Stimulated activated CD8-positive, alpha-beta memory T cell treated with anti-CD3 and anti-CD28 coated beads, Interleukin-7, amount 100 ng/mL, for 4 hours (primary cell): ENCODE measurements around the gene CYP39A1.
"Not testable (repeated sequence)": the region's sequence is repeated elsewhere in the genome, so short reads cannot be mapped to it uniquely, and the experiment has no call there.

Experiments
- DNase-seq, 2 donors: peaks; one replicate each; pipeline ENCODE4 v3.0.0-alpha.2; 2020; ENCODE audit warnings: low read depth in 2 of 2

Gene CYP39A1

GRCh38 chr6:46648869-46649492 is 3.6 kb downstream of the CYP39A1 start:
- DNase-seq: no peak

GRCh38 chr6:46648108-46648507 is 4.5 kb downstream of the CYP39A1 start:
- DNase-seq: not testable (repeated sequence)

- no peak for DNase-seq
These were observed 7.4 kb downstream of the CYP39A1 start for GRCh38 chr6:46645265-46645664.

GRCh38 chr6:46642928-46643751 is 9.5 kb downstream of the CYP39A1 start:
- DNase-seq: no peak

- no peak for DNase-seq
These were observed 14.0 kb downstream of the CYP39A1 start for GRCh38 chr6:46638650-46639049.

GRCh38 chr6:46637933-46638332 is 14.7 kb downstream of the CYP39A1 start:
- no peak for DNase-seq

GRCh38 chr6:46637145-46637544 is 15.5 kb downstream of the CYP39A1 start:
- no peak for DNase-seq

GRCh38 chr6:46635462-46635861 is 17.2 kb downstream of the CYP39A1 start:
- DNase-seq: no peak

- no peak for DNase-seq
These were observed 20.6 kb downstream of the CYP39A1 start for GRCh38 chr6:46632053-46632452.

GRCh38 chr6:46629691-46630090 is 22.9 kb downstream of the CYP39A1 start:
- no peak for DNase-seq

GRCh38 chr6:46628976-46629375 is 23.6 kb downstream of the CYP39A1 start:
- no peak for DNase-seq

- no peak for DNase-seq
These were observed 24.1 kb downstream of the CYP39A1 start for GRCh38 chr6:46628498-46628897.

GRCh38 chr6:46626976-46627375 is 25.6 kb downstream of the CYP39A1 start:
- no peak for DNase-seq

- no peak for DNase-seq
These were observed 26.2 kb downstream of the CYP39A1 start for GRCh38 chr6:46626228-46626909.

GRCh38 chr6:46618726-46619125 is 33.9 kb downstream of the CYP39A1 start:
- no peak for DNase-seq

GRCh38 chr6:46612645-46613044 is 40.0 kb downstream of the CYP39A1 start:
- DNase-seq: no peak

- no peak for DNase-seq
These were observed 41.6 kb downstream of the CYP39A1 start for GRCh38 chr6:46610862-46611553.

GRCh38 chr6:46606338-46606737 is 46.3 kb downstream of the CYP39A1 start:
- no peak for DNase-seq

GRCh38 chr6:46605091-46605797 is 47.4 kb downstream of the CYP39A1 start:
- DNase-seq: no peak

GRCh38 chr6:46598215-46598614 is 54.4 kb downstream of the CYP39A1 start:
- no peak for DNase-seq

GRCh38 chr6:46592740-46593139 is 59.9 kb downstream of the CYP39A1 start:
- no peak for DNase-seq

- DNase-seq: no peak
These were observed 60.6 kb downstream of the CYP39A1 start for GRCh38 chr6:46592046-46592445.
